Measurements from ENCODE around the gene PIK3C2A. TPM values are rescaled to one million over a fixed set of nuclear protein-coding genes. Genes with fewer than 3 reads are reported as not detected.
A peak's percentile ranks its signal among the peaks of the same experiment; 100 is the strongest.

Gene PIK3C2A, protein sequence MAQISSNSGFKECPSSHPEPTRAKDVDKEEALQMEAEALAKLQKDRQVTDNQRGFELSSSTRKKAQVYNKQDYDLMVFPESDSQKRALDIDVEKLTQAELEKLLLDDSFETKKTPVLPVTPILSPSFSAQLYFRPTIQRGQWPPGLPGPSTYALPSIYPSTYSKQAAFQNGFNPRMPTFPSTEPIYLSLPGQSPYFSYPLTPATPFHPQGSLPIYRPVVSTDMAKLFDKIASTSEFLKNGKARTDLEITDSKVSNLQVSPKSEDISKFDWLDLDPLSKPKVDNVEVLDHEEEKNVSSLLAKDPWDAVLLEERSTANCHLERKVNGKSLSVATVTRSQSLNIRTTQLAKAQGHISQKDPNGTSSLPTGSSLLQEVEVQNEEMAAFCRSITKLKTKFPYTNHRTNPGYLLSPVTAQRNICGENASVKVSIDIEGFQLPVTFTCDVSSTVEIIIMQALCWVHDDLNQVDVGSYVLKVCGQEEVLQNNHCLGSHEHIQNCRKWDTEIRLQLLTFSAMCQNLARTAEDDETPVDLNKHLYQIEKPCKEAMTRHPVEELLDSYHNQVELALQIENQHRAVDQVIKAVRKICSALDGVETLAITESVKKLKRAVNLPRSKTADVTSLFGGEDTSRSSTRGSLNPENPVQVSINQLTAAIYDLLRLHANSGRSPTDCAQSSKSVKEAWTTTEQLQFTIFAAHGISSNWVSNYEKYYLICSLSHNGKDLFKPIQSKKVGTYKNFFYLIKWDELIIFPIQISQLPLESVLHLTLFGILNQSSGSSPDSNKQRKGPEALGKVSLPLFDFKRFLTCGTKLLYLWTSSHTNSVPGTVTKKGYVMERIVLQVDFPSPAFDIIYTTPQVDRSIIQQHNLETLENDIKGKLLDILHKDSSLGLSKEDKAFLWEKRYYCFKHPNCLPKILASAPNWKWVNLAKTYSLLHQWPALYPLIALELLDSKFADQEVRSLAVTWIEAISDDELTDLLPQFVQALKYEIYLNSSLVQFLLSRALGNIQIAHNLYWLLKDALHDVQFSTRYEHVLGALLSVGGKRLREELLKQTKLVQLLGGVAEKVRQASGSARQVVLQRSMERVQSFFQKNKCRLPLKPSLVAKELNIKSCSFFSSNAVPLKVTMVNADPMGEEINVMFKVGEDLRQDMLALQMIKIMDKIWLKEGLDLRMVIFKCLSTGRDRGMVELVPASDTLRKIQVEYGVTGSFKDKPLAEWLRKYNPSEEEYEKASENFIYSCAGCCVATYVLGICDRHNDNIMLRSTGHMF (N-terminal part only)
- polyA plus RNA-seq (2013), result 145 and 149 TPM in 2 replicates

DNA sequence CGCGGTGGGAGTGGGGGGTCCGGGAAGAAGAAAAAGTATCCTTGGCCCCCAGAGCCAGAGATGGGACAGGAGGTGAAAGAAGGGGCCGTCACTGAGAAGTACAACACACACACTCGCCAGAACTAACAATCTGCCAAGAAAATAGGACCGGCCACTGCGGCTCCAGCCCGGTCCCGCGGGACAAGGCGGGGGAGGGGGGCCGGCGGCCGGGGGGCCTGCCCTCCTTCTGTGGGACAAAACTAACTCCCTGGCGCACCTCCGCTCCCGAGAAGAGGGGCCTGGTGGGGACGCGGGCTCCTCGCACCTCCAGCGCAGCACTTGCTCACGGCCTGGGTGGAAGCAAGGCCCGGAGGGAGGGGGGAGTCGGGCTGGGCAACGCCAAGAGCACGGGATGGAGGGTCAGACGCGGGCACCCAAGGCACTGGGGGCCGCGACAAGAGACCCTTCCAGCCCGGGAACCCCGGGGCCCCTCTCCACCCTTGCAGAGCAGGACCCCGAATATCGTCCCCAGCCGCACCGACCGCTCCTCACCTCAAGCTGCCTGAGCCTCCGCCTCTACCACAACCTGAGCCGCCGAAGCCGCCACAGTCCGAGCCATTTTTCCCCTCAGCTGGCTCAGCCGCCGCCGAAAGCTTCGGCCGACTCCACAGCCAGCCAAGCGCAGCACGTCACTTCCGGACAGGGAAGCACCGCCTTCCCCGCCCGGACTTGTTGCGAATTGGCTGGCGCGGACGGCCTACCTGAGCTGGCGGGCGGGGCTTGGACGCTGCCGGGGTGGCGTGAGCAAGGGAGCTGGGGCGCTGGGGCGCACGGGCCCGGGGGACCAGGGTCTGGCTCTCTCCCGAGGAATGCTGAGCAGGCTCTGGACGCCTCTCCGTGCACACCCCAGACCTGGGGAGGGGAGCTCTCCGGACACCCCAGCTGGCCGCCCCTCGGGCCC lies at the start of gene PIK3C2A:
PIK3C2A (minus strand) TSS at position 670 of the 940 bp plus-strand sequence. CDS start 38,245 bp downstream, outside the sequence.
- Histone ChIP-seq H3K27ac (ENCODE audit: low read depth, low read length) (peak within 1 kb of the TSS; percentile 99), H3K36me3 (ENCODE audit: control insufficient read depth in 1 of 2, insufficient read depth in 2 of 2, low read length in 2 of 2) (peaks cover 2% of the 10 kb centered on the region in 2 experiments), H3K4ac (ENCODE audit: low read depth, low read length) (peak within 1 kb of the TSS; percentile 99), H2AFZ (ENCODE audit: insufficient read depth, low read length, poor library complexity) (peak within 1 kb of the TSS; percentile 89), H2BK5ac (ENCODE audit: low read depth, low read length, poor library complexity) (peak within 1 kb of the TSS; percentile 99), H3K79me2 (ENCODE audit: control insufficient read depth, insufficient read depth, low read length, poor library complexity) (peaks cover 20% of the 10 kb centered on the region), H3K9me3 (ENCODE audit: insufficient read depth, low read depth, low read length) (no peaks in the 10 kb centered on the region), H3K79me1 (ENCODE audit: low read length) (peaks cover 16% of the 10 kb centered on the region), H3K14ac (ENCODE audit: low read length) (peak within 1 kb of the TSS; percentile 94), H4K12ac (ENCODE audit: low read depth, low read length) (peak within 1 kb of the TSS; percentile 99), H3K18ac (ENCODE audit: low read length) (peak within 1 kb of the TSS; percentile 91), H2BK12ac (ENCODE audit: low read length) (peak within 1 kb of the TSS; percentile 77), H3K4me2 (ENCODE audit: low read length) (peak within 1 kb of the TSS; percentile 91), H2BK120ac (ENCODE audit: insufficient read depth, low read length, poor library complexity) (peak within 1 kb of the TSS; percentile 95), H4K91ac (ENCODE audit: low read depth, low read length) (peak within 1 kb of the TSS; percentile 98), H3K23ac (ENCODE audit: low read length) (no peak within 1 kb of the TSS), H4K8ac (ENCODE audit: low read depth, low read length) (peak within 1 kb of the TSS; percentile 80), H3K9ac (ENCODE audit: low read length) (peak within 1 kb of the TSS; percentile 97), H2AK5ac (ENCODE audit: low read length) (peak within 1 kb of the TSS; percentile 95), H3K4me3 (ENCODE audit: low read depth, low read length) (peak within 1 kb of the TSS; percentile 96), H3K27me3 (ENCODE audit: insufficient read depth, low read length) (no peaks in the 10 kb centered on the region), H3K4me1 (ENCODE audit: control insufficient read depth in 1 of 2, insufficient read depth in 2 of 2, low read length in 2 of 2) (peaks cover 0 to 2% of the 10 kb centered on the region in 2 experiments)
- DNase-seq, result peak; percentile 96 to 97
- no CpG with 5 or more reads among the region's 72 CpGs for WGBS (ENCODE audit: extremely low coverage, insufficient coverage, insufficient read length)

DNA sequence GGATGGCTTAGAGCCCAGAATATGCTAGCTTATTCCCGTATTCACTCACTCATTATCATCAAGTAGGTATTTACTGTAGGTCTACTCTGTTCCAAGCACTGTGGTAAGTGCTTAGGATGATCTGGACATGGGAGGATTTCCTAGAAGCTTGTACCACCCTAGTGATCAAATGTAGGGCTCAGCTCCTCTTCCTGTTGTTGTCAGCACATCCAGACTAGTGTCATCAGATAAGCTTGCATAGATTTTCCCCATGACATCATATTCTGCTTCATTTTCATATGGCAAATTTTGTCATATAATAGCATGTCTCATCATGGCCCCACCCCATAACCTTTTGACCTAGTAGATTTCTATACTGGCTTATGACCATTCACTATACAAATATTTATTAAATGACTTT lies 49.4 kb upstream of the PIK3C2A start:
- Histone ChIP-seq H3K79me1 (ENCODE audit: low read length) (no peaks in the 10 kb centered on the region), H2AK5ac (ENCODE audit: low read length) (no peak overlapping the region), H2BK12ac (ENCODE audit: low read length) (no peak overlapping the region), H4K8ac (ENCODE audit: low read depth, low read length) (no peak overlapping the region), H3K79me2 (ENCODE audit: control insufficient read depth, insufficient read depth, low read length, poor library complexity) (no peaks in the 10 kb centered on the region), H3K4ac (ENCODE audit: low read depth, low read length) (no peak overlapping the region), H4K12ac (ENCODE audit: low read depth, low read length) (no peak overlapping the region), H3K36me3 (ENCODE audit: control insufficient read depth in 1 of 2, insufficient read depth in 2 of 2, low read length in 2 of 2) (no peaks in the 10 kb centered on the region), H4K91ac (ENCODE audit: low read depth, low read length) (no peak overlapping the region), H2AFZ (ENCODE audit: insufficient read depth, low read length, poor library complexity) (no peak overlapping the region), H3K18ac (ENCODE audit: low read length) (no peak overlapping the region), H3K23ac (ENCODE audit: low read length) (no peak overlapping the region), H3K27me3 (ENCODE audit: insufficient read depth, low read length) (no peaks in the 10 kb centered on the region), H2BK120ac (ENCODE audit: insufficient read depth, low read length, poor library complexity) (no peak overlapping the region), H3K27ac (ENCODE audit: low read depth, low read length) (no peak overlapping the region), H3K9ac (ENCODE audit: low read length) (no peak overlapping the region), H2BK5ac (ENCODE audit: low read depth, low read length, poor library complexity) (no peak overlapping the region), H3K4me3 (ENCODE audit: low read depth, low read length) (no peak overlapping the region), H3K4me2 (ENCODE audit: low read length) (no peak overlapping the region), H3K14ac (ENCODE audit: low read length) (no peak overlapping the region), H3K4me1 (ENCODE audit: control insufficient read depth in 1 of 2, insufficient read depth in 2 of 2, low read length in 2 of 2) (no peaks in the 10 kb centered on the region), H3K9me3 (ENCODE audit: insufficient read depth, low read depth, low read length) (no peaks in the 10 kb centered on the region)
- WGBS (ENCODE audit: extremely low coverage, insufficient coverage, insufficient read length), result no CpG with 5 or more reads among the region's 1 CpG
- peak in 1 of 2 donors; percentile 38 for DNase-seq

DNA sequence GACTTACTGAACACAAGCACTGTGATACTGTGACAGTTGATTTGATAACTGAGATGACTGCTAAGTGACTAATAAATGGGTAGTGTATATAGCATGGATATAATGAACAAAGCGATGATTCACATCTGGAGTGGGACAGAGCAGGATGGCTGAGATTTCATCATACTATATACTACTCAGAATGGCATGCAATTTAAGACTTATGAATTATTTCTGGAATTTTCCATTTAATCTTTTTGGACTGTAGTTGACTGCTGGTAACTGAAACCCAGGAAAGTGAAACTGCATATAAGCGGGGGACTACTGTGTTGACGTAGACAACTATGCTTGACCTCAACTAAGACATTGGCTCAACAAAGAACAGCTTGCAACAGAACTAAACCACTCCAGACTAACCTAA lies 48.7 kb upstream of the PIK3C2A start:
- no peaks in the 10 kb centered on the region for H3K9me3 ChIP-seq (ENCODE audit: insufficient read depth, low read depth, low read length)
- H3K27me3 ChIP-seq (ENCODE audit: insufficient read depth, low read length), result no peaks in the 10 kb centered on the region
- no peak overlapping the region for H4K8ac ChIP-seq (ENCODE audit: low read depth, low read length)
- H3K23ac ChIP-seq (ENCODE audit: low read length), result no peak overlapping the region
- H2BK12ac ChIP-seq (ENCODE audit: low read length), result no peak overlapping the region
- no peaks in the 10 kb centered on the region for H3K79me1 ChIP-seq (ENCODE audit: low read length)
- WGBS (ENCODE audit: extremely low coverage, insufficient coverage, insufficient read length), result no CpG with 5 or more reads among the region's 3 CpGs
- H3K4ac ChIP-seq (ENCODE audit: low read depth, low read length), result no peak overlapping the region
- H3K4me2 ChIP-seq (ENCODE audit: low read length), result no peak overlapping the region
- no peaks in the 10 kb centered on the region for H3K79me2 ChIP-seq (ENCODE audit: control insufficient read depth, insufficient read depth, low read length, poor library complexity)
- H2BK120ac ChIP-seq (ENCODE audit: insufficient read depth, low read length, poor library complexity), result no peak overlapping the region
- DNase-seq, result peak in 1 of 2 donors; percentile 75
- no peaks in the 10 kb centered on the region for H3K4me1 ChIP-seq (ENCODE audit: control insufficient read depth in 1 of 2, insufficient read depth in 2 of 2, low read length in 2 of 2)
- H3K14ac ChIP-seq (ENCODE audit: low read length), result no peak overlapping the region
- H4K12ac ChIP-seq (ENCODE audit: low read depth, low read length), result no peak overlapping the region
- no peak overlapping the region for H2AFZ ChIP-seq (ENCODE audit: insufficient read depth, low read length, poor library complexity)
- H2BK5ac ChIP-seq (ENCODE audit: low read depth, low read length, poor library complexity), result no peak overlapping the region
- H4K91ac ChIP-seq (ENCODE audit: low read depth, low read length), result no peak overlapping the region
- H3K18ac ChIP-seq (ENCODE audit: low read length), result no peak overlapping the region
- no peak overlapping the region for H3K9ac ChIP-seq (ENCODE audit: low read length)
- no peak overlapping the region for H2AK5ac ChIP-seq (ENCODE audit: low read length)
- H3K4me3 ChIP-seq (ENCODE audit: low read depth, low read length), result no peak overlapping the region
- no peaks in the 10 kb centered on the region for H3K36me3 ChIP-seq (ENCODE audit: control insufficient read depth in 1 of 2, insufficient read depth in 2 of 2, low read length in 2 of 2)
- H3K27ac ChIP-seq (ENCODE audit: low read depth, low read length), result no peak overlapping the region
